AG04449 (cell line): ENCODE data around the gene CWC27.

Source experiments
- CTCF ChIA-PET: fragments of 350-600 bp; formaldehyde crosslinking; extraction: SDS; loops from one replicate; lab custom pipeline; 2021; ENCODE audit warnings: antibody characterized with exemption; lab: Yijun Ruan, JAX
- POLR2A ChIA-PET: fragments of 400-600, 350-600 bp; formaldehyde crosslinking; extraction: SDS; loops from one replicate; lab custom pipeline; 2020; ENCODE audit warnings: antibody characterized with exemption, inconsistent platforms; lab: Yijun Ruan, JAX
- DNase-seq: peaks from one replicate; pipeline ENCODE4 v3.0.0-alpha.2; 2010; ENCODE audit warnings: low read depth, low spot score
- H3K4me3 ChIP-seq: 2 replicates; pipeline ENCODE4 v1.5.1; 2011; ENCODE audit warnings: low read depth, mild to moderate bottlenecking, control low read depth, low read length
- TF ChIP-seq, protein P1 (sequence below): IDR thresholded peaks from one replicate; pipeline ENCODE4 v1.5.1; 2011; ENCODE audit warnings: mild to moderate bottlenecking, moderate library complexity, low read length, control low read depth, inconsistent platforms; ENCODE audit not compliant: insufficient read depth; ENCODE audit errors: missing control alignments

The CWC27 gene, protein sequence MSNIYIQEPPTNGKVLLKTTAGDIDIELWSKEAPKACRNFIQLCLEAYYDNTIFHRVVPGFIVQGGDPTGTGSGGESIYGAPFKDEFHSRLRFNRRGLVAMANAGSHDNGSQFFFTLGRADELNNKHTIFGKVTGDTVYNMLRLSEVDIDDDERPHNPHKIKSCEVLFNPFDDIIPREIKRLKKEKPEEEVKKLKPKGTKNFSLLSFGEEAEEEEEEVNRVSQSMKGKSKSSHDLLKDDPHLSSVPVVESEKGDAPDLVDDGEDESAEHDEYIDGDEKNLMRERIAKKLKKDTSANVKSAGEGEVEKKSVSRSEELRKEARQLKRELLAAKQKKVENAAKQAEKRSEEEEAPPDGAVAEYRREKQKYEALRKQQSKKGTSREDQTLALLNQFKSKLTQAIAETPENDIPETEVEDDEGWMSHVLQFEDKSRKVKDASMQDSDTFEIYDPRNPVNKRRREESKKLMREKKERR

DNA sequence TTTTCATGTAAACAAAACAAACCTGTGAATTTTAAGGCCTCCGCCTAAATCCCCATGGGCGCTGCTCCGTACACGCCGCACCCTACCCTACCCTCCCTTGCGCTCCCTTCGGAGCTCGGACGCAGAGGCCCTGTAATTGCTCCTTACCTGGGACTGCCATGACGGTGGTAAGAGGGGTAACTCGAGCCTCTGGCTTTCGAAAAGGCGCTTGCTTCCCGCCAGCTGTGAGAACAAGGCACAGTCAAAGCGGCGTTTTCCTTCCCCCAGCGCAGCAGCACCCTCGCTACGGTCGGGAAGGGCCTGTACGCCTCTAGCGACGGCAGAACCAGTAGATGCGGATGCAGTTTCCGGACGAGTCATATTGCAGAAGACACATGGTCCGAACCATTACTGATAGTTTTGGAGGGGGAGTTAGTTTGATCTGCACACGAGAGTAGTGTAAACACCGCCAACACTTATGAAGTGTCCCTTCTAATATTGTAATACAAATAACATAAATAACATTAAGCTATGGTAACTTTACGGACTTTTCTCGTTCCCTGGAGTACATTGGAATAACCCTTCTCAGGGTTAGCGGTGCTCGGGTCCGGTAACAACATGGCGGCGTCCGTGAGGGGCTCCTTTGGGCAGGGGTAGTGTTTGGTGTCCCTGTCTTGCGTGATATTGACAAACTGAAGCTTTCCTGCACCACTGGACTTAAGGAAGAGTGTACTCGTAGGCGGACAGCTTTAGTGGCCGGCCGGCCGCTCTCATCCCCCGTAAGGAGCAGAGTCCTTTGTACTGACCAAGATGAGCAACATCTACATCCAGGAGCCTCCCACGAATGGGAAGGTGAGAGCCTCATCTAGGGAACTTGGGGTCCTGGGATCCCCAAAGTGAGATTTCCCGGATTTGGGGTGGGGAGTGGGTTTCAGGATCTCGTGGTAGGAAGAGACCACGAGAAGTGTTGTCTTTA, at the start of gene CWC27, which contains the start of gene SREK1IP1:
Gene CWC27 (plus strand): TSS at position 573 of the 955 bp plus-strand sequence. CDS start 217 bp downstream, at position 790.
Gene SREK1IP1 (minus strand): TSS at position 334 of the 955 bp plus-strand sequence. CDS start 174 bp downstream, at position 160.
- CTCF ChIA-PET: interaction anchor here (0.9 to 12.9 kb wide), 10 partner anchors 8 to 712 kb away, joined by 3 to 96 read pairs (median 4); no protein-coding TSS in a partner anchor
- peak within 1 kb of the TSS; percentile 92 for H3K4me3 ChIP-seq
- peak; percentile 51 for DNase-seq
- POLR2A ChIA-PET: no interaction called here
- TF ChIP-seq, protein P1, sequence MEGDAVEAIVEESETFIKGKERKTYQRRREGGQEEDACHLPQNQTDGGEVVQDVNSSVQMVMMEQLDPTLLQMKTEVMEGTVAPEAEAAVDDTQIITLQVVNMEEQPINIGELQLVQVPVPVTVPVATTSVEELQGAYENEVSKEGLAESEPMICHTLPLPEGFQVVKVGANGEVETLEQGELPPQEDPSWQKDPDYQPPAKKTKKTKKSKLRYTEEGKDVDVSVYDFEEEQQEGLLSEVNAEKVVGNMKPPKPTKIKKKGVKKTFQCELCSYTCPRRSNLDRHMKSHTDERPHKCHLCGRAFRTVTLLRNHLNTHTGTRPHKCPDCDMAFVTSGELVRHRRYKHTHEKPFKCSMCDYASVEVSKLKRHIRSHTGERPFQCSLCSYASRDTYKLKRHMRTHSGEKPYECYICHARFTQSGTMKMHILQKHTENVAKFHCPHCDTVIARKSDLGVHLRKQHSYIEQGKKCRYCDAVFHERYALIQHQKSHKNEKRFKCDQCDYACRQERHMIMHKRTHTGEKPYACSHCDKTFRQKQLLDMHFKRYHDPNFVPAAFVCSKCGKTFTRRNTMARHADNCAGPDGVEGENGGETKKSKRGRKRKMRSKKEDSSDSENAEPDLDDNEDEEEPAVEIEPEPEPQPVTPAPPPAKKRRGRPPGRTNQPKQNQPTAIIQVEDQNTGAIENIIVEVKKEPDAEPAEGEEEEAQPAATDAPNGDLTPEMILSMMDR: peak; percentile 11

DNA sequence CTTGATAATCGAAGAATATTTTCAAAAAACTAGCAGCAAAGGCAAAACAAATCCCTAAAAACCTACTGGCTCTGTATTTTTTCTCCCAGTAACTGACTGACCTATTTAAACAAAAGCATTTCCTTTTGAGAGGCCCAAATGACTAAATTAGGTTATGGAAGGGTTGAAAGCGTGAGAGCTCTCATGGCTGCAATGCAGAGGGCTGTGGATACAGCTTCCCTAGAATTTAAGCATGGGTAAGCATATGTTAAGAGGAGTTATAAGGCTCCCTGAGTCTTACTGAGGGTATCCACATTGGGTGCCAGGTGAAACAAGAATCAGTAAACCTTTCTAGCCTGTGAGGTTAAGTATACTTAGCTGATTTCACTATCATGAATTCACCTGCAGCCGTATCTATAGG, 46.1 kb upstream of the CWC27 start:
- CTCF ChIA-PET: no interaction called here

DNA sequence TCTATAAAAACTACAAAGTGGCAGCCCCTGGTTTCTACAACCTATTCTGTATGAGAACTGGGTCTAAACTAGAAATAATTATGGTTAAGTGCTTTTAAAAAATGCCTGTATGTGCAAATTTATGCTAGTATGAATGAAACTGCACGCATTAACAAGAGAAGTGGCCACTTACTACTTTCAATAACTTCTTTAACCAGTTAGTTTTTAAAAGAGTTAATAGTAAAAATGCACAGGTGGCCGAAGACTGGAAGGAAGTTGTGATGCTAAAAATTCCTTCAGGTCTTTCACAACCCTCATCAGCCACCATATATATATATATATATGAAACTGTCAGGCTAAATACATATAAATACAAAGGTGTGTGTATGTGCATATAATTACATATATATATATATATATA, 41.6 kb upstream of the CWC27 start:
- H3K4me3 ChIP-seq: no peak overlapping the region
- TF ChIP-seq, protein P1: no peak
- DNase-seq: no peak
- ChIA-PET POLR2A (no interaction called here), CTCF (no interaction called here)

More for the DNA sequence above, 46.1 kb upstream of the CWC27 start:
- POLR2A ChIA-PET: no interaction called here
- DNase-seq: no peak
- H3K4me3 ChIP-seq: no peak overlapping the region
- TF ChIP-seq, protein P1: no peak

DNA sequence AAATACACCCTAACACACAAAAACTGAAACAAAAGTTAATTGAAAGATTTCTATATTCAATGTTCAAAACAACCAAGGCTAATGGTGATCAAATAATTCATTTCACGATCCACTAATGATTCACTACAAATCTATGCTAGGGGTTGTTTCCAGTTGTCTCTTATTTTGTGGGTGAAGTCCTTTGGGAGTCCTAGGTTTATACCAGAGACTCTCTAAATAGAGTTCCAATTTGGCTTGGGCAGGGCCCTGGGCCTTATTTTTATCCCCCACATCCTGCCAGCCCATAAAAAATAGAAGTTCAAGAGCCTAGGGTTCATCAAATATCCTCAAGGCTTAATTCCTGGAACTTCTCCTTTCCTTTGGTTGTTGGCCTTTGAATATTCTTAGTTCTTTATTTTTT, 26.3 kb upstream of the CWC27 start:
- ChIA-PET CTCF (no interaction called here), POLR2A (no interaction called here)
- DNase-seq: no peak
- TF ChIP-seq, protein P1: no peak
- H3K4me3 ChIP-seq: no peak overlapping the region

DNA sequence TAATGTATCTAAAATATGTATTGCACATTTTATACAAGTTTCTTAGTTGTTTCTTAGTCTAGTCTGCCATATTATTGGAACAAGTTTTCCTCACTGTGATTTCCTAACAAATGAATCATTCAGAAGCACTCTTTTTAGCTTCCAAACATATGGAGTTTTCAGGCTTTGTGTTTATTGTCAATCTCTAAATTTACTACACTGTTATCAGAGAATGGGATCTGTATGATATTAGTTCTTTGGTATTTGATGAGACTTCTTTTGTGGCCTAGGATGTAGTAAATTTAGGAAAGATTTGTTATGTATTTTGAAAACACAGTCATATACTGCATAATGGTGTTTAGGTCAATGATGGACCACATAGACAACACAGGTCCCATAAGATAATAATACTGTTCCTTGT, 25.9 kb upstream of the CWC27 start:
- ChIA-PET POLR2A (no interaction called here), CTCF (no interaction called here)
- TF ChIP-seq, protein P1: no peak
- no peak overlapping the region for H3K4me3 ChIP-seq
- DNase-seq: no peak
